IPS-18a (cell line): ENCODE data around the gene SPTB.

ENCODE experiments used
- H3K27ac ChIP-seq: one replicate; pipeline ENCODE4 v1.5.1; 2013; ENCODE audit warnings: low read length
- H3K27me3 ChIP-seq: one replicate; pipeline ENCODE4 v1.6.1; 2013; ENCODE audit warnings: mild to moderate bottlenecking, low read length; ENCODE audit not compliant: control insufficient read depth, insufficient read depth
- H3K36me3 ChIP-seq: one replicate; pipeline ENCODE4 v1.6.1; 2013; ENCODE audit warnings: low read depth, low read length; ENCODE audit not compliant: control insufficient read depth
- H3K4me1 ChIP-seq: one replicate; pipeline ENCODE4 v1.6.1; 2013; ENCODE audit warnings: low read depth, low read length; ENCODE audit not compliant: control insufficient read depth
- H3K4me3 ChIP-seq: one replicate; pipeline ENCODE4 v1.5.1; 2013; ENCODE audit warnings: low read length
- H3K9ac ChIP-seq: one replicate; pipeline ENCODE4 v1.6.1; 2013; ENCODE audit warnings: mild to moderate bottlenecking, low read length, moderate library complexity
- H3K9me3 ChIP-seq: one replicate; pipeline ENCODE4 v1.6.1; 2013; ENCODE audit warnings: low read depth, low read length; ENCODE audit not compliant: control insufficient read depth

The SPTB gene

GRCh38 chr14:64767215-64767964, 112.3 kb downstream of the SPTB start:
- H3K27ac ChIP-seq = no peak overlapping the region
- no peak overlapping the region for H3K9ac ChIP-seq
- H3K4me1 ChIP-seq = peaks cover 24% of the 10 kb centered on the region
- no peak overlapping the region for H3K4me3 ChIP-seq
- H3K36me3 ChIP-seq = no peaks in the 10 kb centered on the region
- no peaks in the 10 kb centered on the region for H3K9me3 ChIP-seq
- H3K27me3 ChIP-seq = peaks cover 12% of the 10 kb centered on the region

GRCh38 chr14:64766430-64767151, 113.1 kb downstream of the SPTB start:
- Histone ChIP-seq H3K9me3 (no peaks in the 10 kb centered on the region), H3K4me1 (peaks cover 27% of the 10 kb centered on the region), H3K27ac (no peak overlapping the region), H3K27me3 (peaks cover 12% of the 10 kb centered on the region), H3K4me3 (no peak overlapping the region), H3K36me3 (no peaks in the 10 kb centered on the region), H3K9ac (no peak overlapping the region)

GRCh38 chr14:64765740-64766302, 113.9 kb downstream of the SPTB start:
- Histone ChIP-seq H3K9ac (no peak overlapping the region), H3K36me3 (no peaks in the 10 kb centered on the region), H3K4me3 (no peak overlapping the region), H3K9me3 (no peaks in the 10 kb centered on the region), H3K4me1 (peaks cover 27% of the 10 kb centered on the region), H3K27ac (no peak overlapping the region), H3K27me3 (peaks cover 12% of the 10 kb centered on the region)

- Histone ChIP-seq H3K4me1 (peaks cover 27% of the 10 kb centered on the region), H3K27ac (no peak overlapping the region), H3K9me3 (no peaks in the 10 kb centered on the region), H3K9ac (no peak overlapping the region), H3K36me3 (no peaks in the 10 kb centered on the region), H3K27me3 (peaks cover 12% of the 10 kb centered on the region), H3K4me3 (peak overlapping the region; percentile 23)
These were observed 114.8 kb downstream of the SPTB start for GRCh38 chr14:64764641-64765520.

GRCh38 chr14:64763801-64764621, 115.7 kb downstream of the SPTB start:
- Histone ChIP-seq H3K27me3 (peaks cover 12% of the 10 kb centered on the region), H3K9ac (no peak overlapping the region), H3K4me3 (peak overlapping the region; percentile 23), H3K9me3 (no peaks in the 10 kb centered on the region), H3K36me3 (no peaks in the 10 kb centered on the region), H3K4me1 (peaks cover 27% of the 10 kb centered on the region), H3K27ac (no peak overlapping the region)

GRCh38 chr14:64763085-64763782, 116.5 kb downstream of the SPTB start:
- Histone ChIP-seq H3K4me1 (peaks cover 30% of the 10 kb centered on the region), H3K9me3 (no peaks in the 10 kb centered on the region), H3K9ac (no peak overlapping the region), H3K27me3 (peaks cover 12% of the 10 kb centered on the region), H3K27ac (no peak overlapping the region), H3K4me3 (no peak overlapping the region), H3K36me3 (no peaks in the 10 kb centered on the region)

- no peaks in the 10 kb centered on the region for H3K9me3 ChIP-seq
- no peak overlapping the region for H3K27ac ChIP-seq
- H3K9ac ChIP-seq = no peak overlapping the region
- H3K36me3 ChIP-seq = no peaks in the 10 kb centered on the region
- no peak overlapping the region for H3K4me3 ChIP-seq
- peaks cover 12% of the 10 kb centered on the region for H3K27me3 ChIP-seq
- peaks cover 38% of the 10 kb centered on the region for H3K4me1 ChIP-seq
These were observed 117.4 kb downstream of the SPTB start for GRCh38 chr14:64762044-64763034.

GRCh38 chr14:64761441-64762043, 118.2 kb downstream of the SPTB start:
- no peaks in the 10 kb centered on the region for H3K36me3 ChIP-seq
- H3K9ac ChIP-seq = no peak overlapping the region
- H3K4me1 ChIP-seq = peaks cover 34% of the 10 kb centered on the region
- H3K27me3 ChIP-seq = peaks cover 12% of the 10 kb centered on the region
- no peak overlapping the region for H3K4me3 ChIP-seq
- H3K9me3 ChIP-seq = no peaks in the 10 kb centered on the region
- H3K27ac ChIP-seq = no peak overlapping the region

GRCh38 chr14:64760916-64761315, 118.8 kb downstream of the SPTB start:
- peaks cover 12% of the 10 kb centered on the region for H3K27me3 ChIP-seq
- H3K36me3 ChIP-seq = no peaks in the 10 kb centered on the region
- no peak overlapping the region for H3K4me3 ChIP-seq
- no peak overlapping the region for H3K27ac ChIP-seq
- H3K9ac ChIP-seq = no peak overlapping the region
- H3K9me3 ChIP-seq = no peaks in the 10 kb centered on the region
- H3K4me1 ChIP-seq = peaks cover 33% of the 10 kb centered on the region
